PFSK-1 (cell line): ENCODE results near the gene PAK1.

Experiments used
- POLR2AphosphoS5 ChIP-seq: IDR thresholded peaks from 2 replicates; pipeline ENCODE4 v1.6.1; 2012; ENCODE audit warnings: low read depth, mild to moderate bottlenecking, control low read depth, low read length, moderate library complexity
- SIN3A ChIP-seq: IDR thresholded peaks from 2 replicates; pipeline ENCODE4 v1.6.1; 2012; ENCODE audit warnings: mild to moderate bottlenecking, low read length, moderate library complexity, borderline replicate concordance; ENCODE audit not compliant: insufficient read depth

GRCh38 chr11:77508019-77508418 lies 34.1 kb upstream of the PAK1 start:
- no peak for TF ChIP-seq SIN3A
- TF ChIP-seq POLR2AphosphoS5, result no peak
